GM18505 (cell line): ENCODE data around the gene MRPS34.

ENCODE experiments used
- ATAC-seq: cut with Tn5 transposase; IDR thresholded peaks from one replicate; pipeline ENCODE4 v1.9.1; 2021; ENCODE audit not compliant: unreplicated experiment
- POLR2A ChIP-seq: IDR thresholded peaks from 4 replicates; pipeline ENCODE4 v1.6.1; 2011; ENCODE audit warnings: borderline replicate concordance; ENCODE audit not compliant: insufficient read depth, insufficient read length; ENCODE audit errors: extremely low read depth

Gene MRPS34

DNA sequence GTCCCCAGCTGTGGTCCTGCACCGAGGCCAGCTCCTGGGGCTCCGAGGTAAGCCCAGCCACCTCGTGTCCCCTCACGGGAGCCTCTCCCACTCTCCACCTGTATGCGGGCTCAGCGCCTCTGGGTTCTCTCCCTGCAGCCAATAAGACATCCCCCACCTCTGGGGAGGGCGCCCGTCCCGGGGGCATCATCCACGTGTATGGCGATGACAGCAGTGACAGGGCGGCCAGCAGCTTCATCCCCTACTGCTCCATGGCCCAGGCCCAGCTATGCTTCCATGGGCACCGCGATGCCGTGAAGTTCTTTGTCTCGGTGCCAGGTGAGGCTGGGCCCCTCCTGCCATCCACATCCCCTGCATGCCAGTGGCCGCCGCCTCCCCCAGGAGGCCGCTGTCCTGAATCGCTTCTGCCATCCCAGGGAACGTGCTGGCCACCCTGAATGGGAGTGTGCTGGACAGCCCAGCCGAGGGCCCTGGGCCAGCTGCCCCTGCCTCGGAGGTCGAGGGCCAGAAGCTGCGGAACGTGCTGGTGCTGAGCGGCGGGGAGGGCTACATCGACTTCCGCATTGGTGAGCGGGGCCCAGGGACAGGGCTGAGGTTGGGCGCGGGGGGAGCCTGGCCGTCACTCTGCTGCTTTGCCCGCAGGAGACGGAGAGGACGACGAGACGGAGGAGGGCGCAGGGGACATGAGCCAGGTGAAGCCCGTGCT lies 4.7 kb downstream of the MRPS34 start:
- ATAC-seq = no peak
- TF ChIP-seq POLR2A = peak; percentile 4

DNA sequence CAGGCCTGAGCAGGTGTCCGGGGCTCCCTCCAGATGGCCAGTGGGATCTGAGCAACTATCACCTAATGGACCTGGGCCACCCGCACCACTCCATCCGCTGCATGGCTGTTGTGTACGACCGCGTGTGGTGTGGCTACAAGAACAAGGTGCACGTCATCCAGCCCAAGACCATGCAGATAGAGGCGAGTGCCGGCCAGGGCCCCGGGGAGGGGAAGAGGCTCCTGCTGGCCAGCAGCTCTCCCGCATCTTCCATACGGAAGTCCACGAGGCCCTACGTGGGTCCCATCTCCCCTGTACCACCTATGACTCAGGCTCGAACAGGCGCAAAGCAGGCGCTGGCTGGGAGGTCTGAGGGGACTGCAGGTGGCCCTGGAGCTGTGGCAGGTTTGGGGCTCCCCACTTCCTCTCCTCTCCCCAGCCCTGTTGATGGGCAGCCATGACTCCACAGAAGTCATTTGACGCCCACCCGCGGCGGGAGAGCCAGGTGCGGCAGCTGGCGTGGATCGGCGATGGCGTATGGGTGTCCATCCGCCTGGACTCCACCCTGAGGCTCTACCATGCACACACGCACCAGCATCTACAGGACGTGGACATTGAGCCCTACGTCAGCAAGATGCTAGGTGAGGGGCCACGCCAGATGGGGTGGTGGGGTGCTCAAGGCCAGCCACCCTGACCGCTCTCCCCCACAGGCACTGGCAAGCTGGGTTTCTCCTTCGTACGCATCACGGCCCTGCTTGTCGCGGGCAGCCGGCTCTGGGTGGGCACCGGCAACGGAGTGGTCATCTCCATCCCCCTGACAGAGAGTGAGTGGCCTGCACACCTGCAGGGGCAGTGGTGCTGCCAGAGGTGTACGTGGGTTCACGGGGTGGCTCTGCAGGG lies 5.6 kb downstream of the MRPS34 start:
- ATAC-seq = no peak
- TF ChIP-seq POLR2A = no peak

DNA sequence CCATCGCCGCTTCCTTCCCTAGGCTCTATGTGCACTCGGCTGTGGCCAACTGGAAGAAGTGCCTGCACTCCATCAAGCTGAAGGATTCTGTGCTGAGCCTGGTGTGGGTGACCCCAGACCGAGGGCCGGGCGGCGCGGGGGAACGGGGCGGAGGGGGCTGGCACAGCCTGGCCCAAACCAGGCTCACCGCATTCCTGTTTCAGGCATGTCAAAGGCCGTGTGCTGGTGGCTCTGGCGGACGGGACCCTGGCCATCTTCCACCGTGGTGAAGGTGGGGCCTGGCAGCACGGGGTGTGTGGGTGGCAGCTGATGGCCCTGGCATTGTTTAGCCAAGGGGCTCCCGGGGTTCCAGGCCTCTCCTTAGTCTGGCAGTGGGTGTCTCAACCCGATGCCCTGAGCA lies 6.2 kb downstream of the MRPS34 start:
- no peak for TF ChIP-seq POLR2A
- ATAC-seq = no peak

DNA sequence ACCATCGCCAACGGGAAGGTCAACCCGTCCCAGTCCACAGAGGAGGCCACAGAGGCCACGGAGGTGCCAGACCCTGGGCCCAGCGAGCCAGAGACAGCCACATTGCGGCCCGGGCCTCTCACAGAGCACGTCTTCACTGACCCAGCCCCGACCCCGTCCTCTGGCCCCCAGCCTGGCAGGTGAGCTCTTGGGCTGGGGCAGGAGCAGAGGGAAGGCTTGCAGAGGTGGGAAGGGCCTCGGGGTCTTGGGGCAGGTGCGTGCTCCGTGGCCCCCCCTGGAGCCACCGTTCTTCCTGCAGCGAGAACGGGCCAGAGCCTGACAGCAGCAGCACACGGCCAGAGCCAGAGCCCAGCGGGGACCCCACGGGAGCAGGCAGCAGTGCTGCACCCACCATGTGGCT lies 6.7 kb downstream of the MRPS34 start:
- TF ChIP-seq POLR2A = no peak
- no peak for ATAC-seq

DNA sequence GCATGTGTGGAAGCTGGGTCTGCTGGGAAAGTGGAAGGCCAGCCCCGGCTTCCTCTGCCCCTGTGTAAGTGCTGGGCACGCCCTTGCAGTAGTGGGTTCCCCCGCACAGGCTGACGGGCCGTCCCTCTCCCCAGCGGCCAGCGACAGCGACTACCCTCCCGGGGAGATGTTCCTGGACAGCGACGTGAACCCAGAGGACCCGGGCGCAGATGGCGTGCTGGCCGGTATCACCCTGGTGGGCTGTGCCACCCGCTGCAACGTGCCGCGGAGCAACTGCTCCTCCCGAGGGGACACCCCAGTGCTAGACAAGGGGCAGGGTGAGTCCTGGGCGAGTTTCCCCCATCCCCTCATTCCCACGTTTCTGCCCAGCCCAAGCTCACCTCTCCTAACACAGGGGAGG lies 7.1 kb downstream of the MRPS34 start:
- no peak for ATAC-seq
- TF ChIP-seq POLR2A = no peak

DNA sequence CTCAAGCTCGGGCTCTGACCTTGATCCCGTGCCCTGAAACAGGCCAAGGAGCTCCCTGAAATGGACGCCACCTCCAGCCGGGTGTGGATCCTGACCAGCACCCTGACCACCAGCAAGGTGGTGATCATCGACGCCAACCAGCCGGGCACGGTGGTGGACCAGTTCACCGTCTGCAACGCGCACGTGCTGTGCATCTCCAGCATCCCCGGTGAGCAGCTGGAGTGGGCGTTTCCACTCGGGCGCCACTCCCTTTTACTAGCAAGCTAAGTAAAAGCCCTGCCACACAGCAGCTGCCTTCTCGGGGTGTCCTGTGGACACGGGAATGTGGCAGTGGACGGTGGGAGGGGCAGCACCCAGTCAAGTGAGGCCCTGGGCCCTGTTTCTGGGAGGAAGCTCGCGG lies 8.0 kb downstream of the MRPS34 start:
- TF ChIP-seq POLR2A = no peak
- no peak for ATAC-seq

DNA sequence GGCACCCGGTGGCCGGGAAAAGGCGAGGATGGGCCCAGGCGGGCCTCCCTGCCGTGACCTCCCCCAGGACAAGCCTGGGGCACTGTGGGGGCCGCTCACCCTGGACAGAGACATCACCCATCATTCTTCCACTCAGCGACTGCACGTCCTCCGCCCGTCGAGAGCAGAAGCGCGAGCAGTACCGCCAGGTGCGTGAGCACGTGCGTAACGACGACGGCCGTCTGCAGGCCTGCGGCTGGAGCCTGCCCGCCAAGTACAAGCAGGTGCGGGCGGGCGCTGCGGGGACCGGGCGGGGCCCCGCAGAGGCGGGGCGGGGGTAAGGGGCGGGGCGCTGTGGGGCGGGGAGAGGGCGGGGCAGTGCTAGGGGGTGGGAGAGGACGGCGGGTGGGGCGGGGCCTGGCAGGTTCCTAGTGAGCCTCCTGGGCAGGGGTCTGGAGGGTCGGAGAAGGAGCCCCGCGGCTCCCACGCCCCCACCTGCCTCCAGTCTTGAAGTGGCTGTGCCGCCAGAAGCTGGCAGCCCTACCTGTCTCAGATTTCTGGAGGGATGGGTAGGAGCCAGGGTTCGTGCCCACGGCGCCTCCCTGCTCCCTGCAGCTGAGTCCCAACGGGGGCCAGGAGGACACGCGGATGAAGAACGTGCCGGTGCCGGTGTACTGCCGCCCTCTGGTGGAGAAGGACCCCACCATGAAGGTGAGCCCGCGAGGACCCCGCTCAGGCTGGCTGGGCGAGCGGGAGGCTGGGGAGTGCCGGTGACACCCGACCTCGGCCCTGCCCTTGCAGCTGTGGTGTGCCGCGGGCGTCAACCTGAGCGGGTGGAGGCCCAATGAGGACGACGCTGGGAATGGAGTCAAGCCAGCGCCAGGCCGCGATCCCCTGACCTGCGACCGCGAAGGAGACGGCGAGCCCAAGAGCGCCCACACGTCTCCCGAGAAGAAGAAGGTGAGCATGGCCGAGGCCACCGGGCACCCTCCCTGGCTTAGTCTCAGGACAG lies 9.1 kb downstream of the MRPS34 start:
- ATAC-seq = no peak
- TF ChIP-seq POLR2A = no peak

DNA sequence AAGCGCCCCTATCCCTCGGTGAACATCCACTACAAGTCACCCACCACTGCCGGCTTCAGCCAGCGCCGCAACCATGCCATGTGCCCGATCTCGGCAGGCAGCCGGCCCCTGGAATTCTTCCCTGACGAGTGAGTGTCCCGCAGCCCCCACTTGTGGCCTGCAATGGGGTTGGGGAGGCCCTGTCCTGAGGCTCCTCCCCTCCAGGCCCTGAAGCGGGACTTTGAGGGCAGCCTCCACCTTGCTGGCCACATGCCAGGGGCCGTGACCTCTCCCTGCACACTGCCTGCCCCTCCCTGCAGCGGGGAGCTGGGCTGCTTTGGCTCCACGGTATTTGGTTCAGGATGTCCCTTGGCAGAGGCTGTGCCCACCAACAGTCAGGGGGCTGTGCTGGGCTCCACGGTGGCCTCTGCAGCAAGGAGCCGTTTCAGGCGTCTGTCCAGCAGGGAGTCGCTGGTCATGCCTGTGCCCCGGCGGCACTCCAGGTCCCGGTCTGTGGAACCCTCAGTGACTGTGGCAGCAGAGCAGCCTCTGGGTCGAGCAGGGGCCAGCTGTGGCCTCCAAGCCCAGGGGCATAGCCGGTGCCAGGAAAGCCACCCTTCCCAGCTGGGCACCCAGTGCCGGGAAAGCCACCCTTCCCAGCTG lies 9.9 kb downstream of the MRPS34 start:
- TF ChIP-seq POLR2A = no peak
- ATAC-seq = no peak

DNA sequence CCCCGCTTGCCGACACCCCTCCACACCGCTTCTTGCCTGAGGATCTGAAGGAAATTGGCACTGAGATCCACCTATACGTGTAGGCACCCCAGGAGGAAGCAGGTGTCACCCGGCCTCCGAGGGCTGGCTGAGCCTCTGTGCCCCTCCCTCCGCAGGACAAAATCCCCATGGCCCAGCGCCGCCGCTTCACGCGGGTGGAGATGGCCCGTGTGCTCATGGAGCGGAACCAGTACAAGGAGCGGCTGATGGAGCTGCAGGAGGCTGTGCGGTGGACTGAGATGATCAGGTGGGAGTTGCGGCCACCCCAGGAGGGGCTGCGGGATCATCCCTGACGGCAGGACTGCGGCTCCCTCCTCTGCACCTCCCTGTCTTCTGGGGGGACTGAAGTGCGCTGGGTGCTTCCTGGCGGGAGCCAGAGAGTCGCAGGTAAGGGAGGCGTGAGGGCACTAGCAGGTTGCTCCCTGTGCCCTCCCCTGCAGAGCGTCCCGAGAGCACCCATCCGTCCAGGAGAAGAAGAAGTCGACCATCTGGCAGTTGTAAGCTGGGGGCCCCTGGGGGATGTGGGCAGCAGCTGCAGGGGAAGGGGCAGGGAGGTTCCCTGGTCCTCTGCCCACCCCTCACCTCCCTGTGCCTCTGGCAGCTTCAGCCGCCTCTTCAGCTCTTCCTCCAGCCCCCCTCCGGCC lies 10.6 kb downstream of the MRPS34 start:
- no peak for ATAC-seq

DNA sequence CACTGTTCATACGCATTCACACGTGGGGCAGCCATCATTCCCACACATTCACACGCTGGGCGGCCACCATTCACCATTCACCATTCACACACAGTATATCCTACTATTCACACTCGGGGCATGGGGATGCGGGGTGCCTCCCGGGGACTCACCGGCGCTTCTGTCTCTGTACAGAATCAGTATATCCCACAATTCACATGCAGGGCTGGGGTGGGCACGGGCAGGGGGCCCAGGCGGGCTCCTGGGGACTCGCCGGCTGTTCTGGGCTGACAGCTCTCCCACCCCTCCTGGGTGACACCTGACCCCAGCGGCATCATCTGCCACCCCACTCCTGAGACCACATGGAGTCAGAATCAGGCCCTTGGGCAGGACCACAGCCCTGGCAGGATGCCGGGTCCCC lies 11.2 kb downstream of the MRPS34 start:
- no peak for TF ChIP-seq POLR2A
- no peak for ATAC-seq

More for the DNA sequence above, 10.6 kb downstream of the MRPS34 start:
- no peak for TF ChIP-seq POLR2A

DNA sequence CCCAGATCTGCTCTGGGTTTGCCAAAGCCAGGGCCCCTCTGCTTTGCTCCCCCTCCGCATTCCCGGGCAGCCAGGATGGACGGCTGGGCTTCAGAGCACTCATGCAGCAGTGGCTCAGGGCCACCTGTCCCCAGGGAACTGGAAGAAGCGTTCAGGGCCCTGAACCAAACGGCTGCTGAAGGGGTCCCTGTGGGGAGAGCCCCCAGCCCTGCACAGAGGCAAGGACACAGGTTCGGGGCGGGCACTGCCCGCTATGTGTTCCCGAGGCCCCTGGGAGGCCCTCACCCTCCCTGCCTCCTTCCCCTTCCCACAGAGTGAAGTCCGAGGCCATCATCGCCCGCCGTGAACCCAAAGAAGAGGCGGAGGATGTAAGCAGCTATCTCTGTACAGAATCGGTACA lies 12.0 kb downstream of the MRPS34 start:
- no peak for TF ChIP-seq POLR2A
- ATAC-seq = no peak

DNA sequence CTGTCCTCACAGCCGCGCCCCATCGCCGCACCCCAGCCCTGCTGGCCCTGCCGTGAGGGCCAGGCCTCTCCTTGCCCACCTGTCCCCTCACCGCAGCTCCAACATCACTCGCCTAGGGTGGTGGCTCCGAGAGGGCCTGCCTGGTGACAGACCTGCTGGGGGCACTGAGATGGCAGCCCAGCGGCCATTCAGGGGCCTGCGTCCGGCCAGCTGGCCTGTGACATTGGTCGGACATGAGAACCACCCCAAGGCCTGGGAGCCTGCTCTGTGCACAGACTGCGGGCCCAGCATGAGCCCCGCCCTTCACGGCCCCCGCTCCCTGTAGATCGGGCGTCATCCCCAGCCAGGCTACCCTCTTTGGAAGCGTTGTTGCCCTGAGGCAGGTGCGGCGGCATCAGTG lies 13.4 kb downstream of the MRPS34 start:
- no peak for ATAC-seq
- no peak for TF ChIP-seq POLR2A
